ENCODE results near the gene DCC. TPM values are rescaled to one million over a fixed set of nuclear protein-coding genes. Genes with fewer than 3 reads are reported as not detected.

DCC gene
- total and polyA plus RNA-seq, 2 experiments from 2014 or later: 0.53 to 0.73 TPM

- TF ChIP-seq REST (IDR thresholded peaks at IDR 0.05; ENCODE audit: unreplicated experiment): no peak
These were observed 339.4 kb downstream of the DCC start (continued) for GRCh38 chr18:52679354-52679753.

- Mint-ChIP-seq H3K4me1 (peaks cover 21% of the 10 kb centered on the region), H3K36me3 (ENCODE audit: low read depth) (no peaks in the 10 kb centered on the region), H3K27ac (no peak overlapping the region), H3K4me3 (no peak overlapping the region), H3K9me3 (no peaks in the 10 kb centered on the region), H3K27me3 (ENCODE audit: insufficient read depth, low read depth, poor library complexity) (no peaks in the 10 kb centered on the region)
- ATAC-seq (peak; percentile 46; the same call in 2 of the 3 replicates), DNase-seq (ENCODE audit: low spot score) (peak; percentile 47)
- H3K4me2 ChIP-seq: no peak overlapping the region
- 0 out of 2 replicates have a peak, but pooled peaks cover 3% of the 10 kb centered on the region for H3K9me2 ChIP-seq (ENCODE audit: insufficient read depth)
- H3K4me1 ChIP-seq (ENCODE audit: insufficient read depth): peaks cover 17% of the 10 kb centered on the region; the same call in 1 of the 2 replicates
- H3K4me3 ChIP-seq: no peak overlapping the region
- no peak for TF ChIP-seq ZNF114 (CRISPR knock-in tag; IDR thresholded peaks at IDR 0.05)
- peak; percentile 95 for TF ChIP-seq ZNF462 (CRISPR knock-in tag; IDR thresholded peaks at IDR 0.05)
- TF ChIP-seq ETS1 (IDR thresholded peaks at IDR 0.05): no peak
- H3K36me3 ChIP-seq (ENCODE audit: insufficient read depth): no peaks in the 10 kb centered on the region
- no peak overlapping the region for H3K27ac ChIP-seq (ENCODE audit: low read depth)
- no peak overlapping the region for H2AFZ ChIP-seq
- no peaks in the 10 kb centered on the region for H4K20me1 ChIP-seq (replicated peaks; ENCODE audit: insufficient read depth)
- no peaks in the 10 kb centered on the region for H3F3A ChIP-seq (replicated peaks; ENCODE audit: low read depth)
- no peaks in the 10 kb centered on the region for H3K27me3 ChIP-seq (ENCODE audit: insufficient read depth)
- H3K79me2 ChIP-seq (replicated peaks; ENCODE audit: insufficient read depth): no peaks in the 10 kb centered on the region
These were observed 342.3 kb downstream of the DCC start for GRCh38 chr18:52682260-52682659.

Data from GM23338 (cell line).